Measurements from ENCODE around the gene MMP7.

DNA sequence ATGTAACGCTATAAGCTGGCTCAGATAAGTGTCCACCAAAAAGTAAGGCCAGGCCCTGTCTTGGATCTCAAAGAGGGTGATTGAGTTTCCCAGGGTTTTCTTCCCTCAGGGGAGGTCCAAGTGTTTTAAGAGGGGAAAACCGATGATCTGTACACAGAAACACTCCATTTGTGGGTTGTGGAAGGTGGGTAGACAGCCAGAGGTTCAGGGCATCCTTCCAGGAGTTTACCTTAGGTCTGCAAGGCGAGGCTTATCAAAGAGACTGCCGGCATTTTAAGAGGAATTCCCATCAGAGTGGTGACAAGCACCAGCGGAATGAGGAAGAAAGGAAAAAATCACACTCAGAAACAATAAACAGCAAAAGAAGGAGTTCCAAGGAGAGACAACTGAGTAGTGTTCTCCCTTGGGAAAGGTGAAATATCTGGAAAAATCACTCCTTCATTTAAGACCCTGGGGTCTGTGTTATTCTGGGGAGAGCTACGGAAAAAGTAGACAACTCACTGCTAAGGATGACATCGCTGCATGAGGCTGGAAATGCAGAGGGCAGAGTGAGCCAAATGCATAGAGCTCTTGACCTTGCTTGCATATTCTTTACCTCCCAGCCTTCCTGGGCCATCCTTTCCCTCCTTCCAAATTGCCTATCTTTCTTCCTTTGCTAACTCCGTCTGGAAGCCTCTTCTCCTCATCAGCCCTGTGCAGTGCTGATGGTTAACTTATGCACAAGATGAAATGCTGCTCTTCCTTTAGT lies 22.1 kb upstream of the MMP7 start:
- TF ChIP-seq, protein P1, sequence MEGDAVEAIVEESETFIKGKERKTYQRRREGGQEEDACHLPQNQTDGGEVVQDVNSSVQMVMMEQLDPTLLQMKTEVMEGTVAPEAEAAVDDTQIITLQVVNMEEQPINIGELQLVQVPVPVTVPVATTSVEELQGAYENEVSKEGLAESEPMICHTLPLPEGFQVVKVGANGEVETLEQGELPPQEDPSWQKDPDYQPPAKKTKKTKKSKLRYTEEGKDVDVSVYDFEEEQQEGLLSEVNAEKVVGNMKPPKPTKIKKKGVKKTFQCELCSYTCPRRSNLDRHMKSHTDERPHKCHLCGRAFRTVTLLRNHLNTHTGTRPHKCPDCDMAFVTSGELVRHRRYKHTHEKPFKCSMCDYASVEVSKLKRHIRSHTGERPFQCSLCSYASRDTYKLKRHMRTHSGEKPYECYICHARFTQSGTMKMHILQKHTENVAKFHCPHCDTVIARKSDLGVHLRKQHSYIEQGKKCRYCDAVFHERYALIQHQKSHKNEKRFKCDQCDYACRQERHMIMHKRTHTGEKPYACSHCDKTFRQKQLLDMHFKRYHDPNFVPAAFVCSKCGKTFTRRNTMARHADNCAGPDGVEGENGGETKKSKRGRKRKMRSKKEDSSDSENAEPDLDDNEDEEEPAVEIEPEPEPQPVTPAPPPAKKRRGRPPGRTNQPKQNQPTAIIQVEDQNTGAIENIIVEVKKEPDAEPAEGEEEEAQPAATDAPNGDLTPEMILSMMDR (conservative IDR thresholded peaks at IDR 0.05; ENCODE audit: low read length), result no peak
- no peak for TF ChIP-seq EZH2phosphoT487 (IDR thresholded peaks at IDR 0.05; ENCODE audit: borderline replicate concordance, low read depth, low read length)
